BLaER1 treated with 17β-estradiol and CSF1 and Interleukin-3, amounts not matched to agents 10 nM and 100 nM (cell line): Measurements from ENCODE around the gene FUCA1.

ENCODE experiments used
- H3K27ac ChIP-seq, 11 experiments: shearing (Covaris generic); formaldehyde crosslinking; 2 replicates each; pipeline ENCODE4 v1.8.1; 2022
- H3K27me3 ChIP-seq, 11 experiments: shearing (Covaris generic); formaldehyde crosslinking; 2 replicates each; pipeline ENCODE4 v1.8.1; 2022
- H3K36me3 ChIP-seq, 11 experiments: shearing (Covaris generic); formaldehyde crosslinking; 2 replicates each; pipeline ENCODE4 v1.8.1; 2022
- H3K4me1 ChIP-seq, 10 experiments: shearing (Covaris generic); formaldehyde crosslinking; 2 replicates each; pipeline ENCODE4 v1.8.1; 2022
- H3K4me2 ChIP-seq, 11 experiments: shearing (Covaris generic); formaldehyde crosslinking; 2 replicates each; pipeline ENCODE4 v1.8.1; 2022
- H3K4me3 ChIP-seq, 10 experiments: shearing (Covaris generic); formaldehyde crosslinking; 2 replicates each; pipeline ENCODE4 v1.8.1; 2022
- H3K9ac ChIP-seq, 11 experiments: shearing (Covaris generic); formaldehyde crosslinking; 2 replicates each; pipeline ENCODE4 v1.8.1; 2022
- H3K9me3 ChIP-seq, 11 experiments: shearing (Covaris generic); formaldehyde crosslinking; replicated peaks in 1 of 11; 2 replicates each; pipeline ENCODE4 v1.8.1; 2022
- H4K20me1 ChIP-seq, 11 experiments: shearing (Covaris generic); formaldehyde crosslinking; 2 replicates each; pipeline ENCODE4 v1.8.1; 2022
- Cebpa-rat ChIP-seq, 11 experiments: shearing (Covaris generic); IDR thresholded peaks; 2 replicates each; pipeline ENCODE4 v1.8.1; 2022

The FUCA1 gene

GRCh38 chr1:23801338-23801748, 66.7 kb downstream of the FUCA1 start:
- Histone ChIP-seq H3K4me1 (peaks cover 20 to 48% (median 30%) of the 10 kb centered on the region in 10 experiments), H3K27me3 (no peaks in the 10 kb centered on the region), H3K36me3 (peaks cover 26 to 55% (median 30%) of the 10 kb centered on the region in 11 experiments), H3K27ac (peak overlapping the region; percentile 71 to 85 (median 79)), H3K9me3 (no peaks in the 10 kb centered on the region), H4K20me1 (peaks cover 0 to 25% (median 0%) of the 10 kb centered on the region in 11 experiments; a peak in 6 of 22 replicates), H3K4me2 (peak overlapping the region; percentile 90 to 100 (median 97)), H3K4me3 (peak overlapping the region; percentile 79 to 90 (median 86)), H3K9ac (peak overlapping the region; percentile 84 to 93 (median 88))
- TF ChIP-seq Cebpa-rat (IDR thresholded peaks at IDR 0.05) = peak in 2 of 11 experiments; percentile 21 to 51; a peak in 1 of 22 replicates

- Histone ChIP-seq H3K4me2 (peak within 1 kb of the TSS; percentile 90 to 100 (median 98)), H3K27me3 (no peaks in the 10 kb centered on the region), H3K9ac (peak within 1 kb of the TSS; percentile 84 to 93 (median 88)), H3K9me3 (no peaks in the 10 kb centered on the region), H3K36me3 (peaks cover 30 to 56% (median 35%) of the 10 kb centered on the region in 11 experiments), H3K27ac (peak within 1 kb of the TSS; percentile 71 to 85 (median 79)), H3K4me1 (peaks cover 20 to 47% (median 30%) of the 10 kb centered on the region in 10 experiments), H3K4me3 (peak within 1 kb of the TSS; percentile 79 to 90 (median 86)), H4K20me1 (peaks cover 0 to 30% (median 0%) of the 10 kb centered on the region in 11 experiments; a peak in 8 of 22 replicates)
- no peak for TF ChIP-seq Cebpa-rat (IDR thresholded peaks at IDR 0.05)
Measured at GRCh38 chr1:23800400-23801337, 67.4 kb downstream of the FUCA1 start, which contains the start of gene GALE. TSS of gene GALE (minus strand) at chr1:23800754. CDS start at chr1:23799007, 1,747 bp downstream.

DNA sequence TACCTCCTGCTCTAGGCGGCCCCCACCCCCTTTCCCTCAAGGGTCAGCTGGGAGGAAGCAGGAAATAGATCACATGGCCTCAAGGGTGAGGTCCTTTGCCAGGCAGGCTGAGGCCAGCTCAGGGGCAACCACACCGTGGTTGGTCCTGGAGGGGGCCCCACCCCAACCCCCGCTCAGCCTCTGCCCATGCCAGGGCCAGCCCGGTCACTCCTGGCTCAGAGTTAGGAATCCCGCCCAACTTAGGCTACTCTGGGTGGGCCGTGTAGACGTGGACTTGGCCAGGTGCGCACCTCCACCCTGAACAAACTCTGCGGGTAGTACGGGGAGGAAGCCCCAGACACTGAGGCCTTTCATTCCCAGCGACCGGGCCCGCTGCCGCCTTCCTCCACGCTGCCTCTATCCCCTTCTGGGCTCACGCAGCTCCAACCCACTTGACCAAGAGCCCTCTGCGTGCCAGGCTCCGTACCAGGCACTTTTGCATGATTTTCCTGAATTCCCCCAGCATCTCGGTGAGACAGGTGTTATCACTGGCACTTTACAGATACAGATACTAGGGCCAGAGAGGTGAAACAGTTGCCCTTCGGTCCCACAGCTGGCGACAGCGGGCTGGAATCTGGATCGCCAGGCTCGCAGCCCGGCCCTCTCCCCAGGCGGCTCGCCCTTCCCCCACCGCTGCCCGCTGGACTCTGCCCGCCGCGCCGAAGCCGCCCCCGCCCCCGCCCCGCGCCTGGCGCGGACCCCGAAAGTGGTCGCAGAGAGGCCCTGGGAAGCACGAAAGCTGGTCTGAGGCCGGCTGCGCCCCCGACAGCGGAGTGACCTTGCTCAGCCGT, 68.3 kb downstream of the FUCA1 start:
- Histone ChIP-seq H3K4me2 (peak overlapping the region; percentile 90 to 100 (median 97)), H3K27ac (peak overlapping the region; percentile 71 to 85 (median 79)), H3K9me3 (no peaks in the 10 kb centered on the region), H3K36me3 (peaks cover 39 to 63% (median 43%) of the 10 kb centered on the region in 11 experiments), H3K9ac (peak overlapping the region; percentile 84 to 93 (median 88)), H4K20me1 (peaks cover 0 to 38% (median 2%) of the 10 kb centered on the region in 11 experiments; a peak in 8 of 22 replicates), H3K4me3 (peak overlapping the region; percentile 79 to 90 (median 86)), H3K27me3 (no peaks in the 10 kb centered on the region), H3K4me1 (peaks cover 20 to 38% (median 27%) of the 10 kb centered on the region in 10 experiments)
- no peak for TF ChIP-seq Cebpa-rat (IDR thresholded peaks at IDR 0.05)

DNA sequence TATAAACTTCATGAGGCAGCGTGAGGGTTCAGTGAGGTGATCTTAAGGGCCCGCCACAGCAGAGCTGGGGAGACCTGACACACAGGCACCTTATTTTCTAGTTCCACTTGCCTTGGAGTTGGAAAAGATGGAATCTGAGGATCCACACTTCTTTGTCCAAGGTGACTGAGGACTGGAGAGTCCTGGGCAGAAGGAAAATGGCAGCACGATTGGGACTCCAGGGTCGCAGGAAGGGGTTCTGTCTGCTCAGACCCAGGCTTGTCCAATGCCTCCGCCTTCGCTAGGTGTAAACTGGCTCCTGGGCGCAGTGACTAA, 68.9 kb downstream of the FUCA1 start:
- Histone ChIP-seq H3K9ac (peak overlapping the region; percentile 84 to 93 (median 88); a peak in 21 of 22 replicates), H3K27ac (peak overlapping the region in 10 of 11 experiments; percentile 71 to 85 (median 80); a peak in 17 of 22 replicates), H3K4me2 (peak overlapping the region; percentile 90 to 100 (median 97)), H3K9me3 (no peaks in the 10 kb centered on the region), H3K4me3 (peak overlapping the region; percentile 79 to 90 (median 86)), H3K36me3 (peaks cover 43 to 68% (median 49%) of the 10 kb centered on the region in 11 experiments), H3K27me3 (no peaks in the 10 kb centered on the region), H4K20me1 (peaks cover 0 to 42% (median 4%) of the 10 kb centered on the region in 11 experiments; a peak in 9 of 22 replicates), H3K4me1 (peaks cover 20 to 35% (median 25%) of the 10 kb centered on the region in 10 experiments)
- TF ChIP-seq Cebpa-rat (IDR thresholded peaks at IDR 0.05) = no peak

DNA sequence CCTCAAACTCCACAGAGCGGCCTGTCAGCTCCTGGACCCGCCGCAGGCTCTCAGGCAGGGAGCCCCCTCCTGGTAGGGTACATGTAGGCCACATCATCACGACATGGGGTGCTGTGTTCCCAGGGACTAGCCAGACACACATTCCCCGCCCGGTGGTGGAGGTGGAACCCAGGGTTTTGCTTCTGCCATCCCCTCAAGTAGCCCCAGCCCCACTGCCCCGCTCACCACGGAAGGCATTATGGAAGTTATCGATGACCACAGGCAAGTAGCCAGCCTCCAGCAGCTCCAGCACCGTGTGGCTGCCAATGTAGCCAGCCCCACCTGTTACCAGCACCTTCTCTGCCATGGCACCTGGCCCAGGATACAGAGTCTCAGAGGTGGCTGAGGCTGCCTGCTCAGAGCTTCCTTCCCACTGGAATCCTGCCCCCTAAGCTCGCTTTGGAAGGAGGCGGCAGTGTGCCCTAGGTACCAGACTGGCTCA, 69.4 kb downstream of the FUCA1 start:
- H3K9me3 ChIP-seq = no peaks in the 10 kb centered on the region
- peaks cover 0 to 43% (median 4%) of the 10 kb centered on the region in 11 experiments; a peak in 9 of 22 replicates for H4K20me1 ChIP-seq
- peak overlapping the region in 4 of 11 experiments; percentile 80 to 85 (median 84); a peak in 4 of 22 replicates for H3K27ac ChIP-seq
- peaks cover 20 to 33% (median 26%) of the 10 kb centered on the region in 10 experiments for H3K4me1 ChIP-seq
- TF ChIP-seq Cebpa-rat (IDR thresholded peaks at IDR 0.05) = no peak
- peak overlapping the region; percentile 90 to 100 (median 97); a peak in 21 of 22 replicates for H3K4me2 ChIP-seq
- no peaks in the 10 kb centered on the region for H3K27me3 ChIP-seq
- H3K9ac ChIP-seq = peak overlapping the region in 9 of 11 experiments; percentile 31 to 93 (median 89); a peak in 13 of 22 replicates
- peaks cover 42 to 65% (median 50%) of the 10 kb centered on the region in 11 experiments for H3K36me3 ChIP-seq
- peak overlapping the region in 5 of 10 experiments; percentile 82 to 88 (median 85); a peak in 6 of 20 replicates for H3K4me3 ChIP-seq

DNA sequence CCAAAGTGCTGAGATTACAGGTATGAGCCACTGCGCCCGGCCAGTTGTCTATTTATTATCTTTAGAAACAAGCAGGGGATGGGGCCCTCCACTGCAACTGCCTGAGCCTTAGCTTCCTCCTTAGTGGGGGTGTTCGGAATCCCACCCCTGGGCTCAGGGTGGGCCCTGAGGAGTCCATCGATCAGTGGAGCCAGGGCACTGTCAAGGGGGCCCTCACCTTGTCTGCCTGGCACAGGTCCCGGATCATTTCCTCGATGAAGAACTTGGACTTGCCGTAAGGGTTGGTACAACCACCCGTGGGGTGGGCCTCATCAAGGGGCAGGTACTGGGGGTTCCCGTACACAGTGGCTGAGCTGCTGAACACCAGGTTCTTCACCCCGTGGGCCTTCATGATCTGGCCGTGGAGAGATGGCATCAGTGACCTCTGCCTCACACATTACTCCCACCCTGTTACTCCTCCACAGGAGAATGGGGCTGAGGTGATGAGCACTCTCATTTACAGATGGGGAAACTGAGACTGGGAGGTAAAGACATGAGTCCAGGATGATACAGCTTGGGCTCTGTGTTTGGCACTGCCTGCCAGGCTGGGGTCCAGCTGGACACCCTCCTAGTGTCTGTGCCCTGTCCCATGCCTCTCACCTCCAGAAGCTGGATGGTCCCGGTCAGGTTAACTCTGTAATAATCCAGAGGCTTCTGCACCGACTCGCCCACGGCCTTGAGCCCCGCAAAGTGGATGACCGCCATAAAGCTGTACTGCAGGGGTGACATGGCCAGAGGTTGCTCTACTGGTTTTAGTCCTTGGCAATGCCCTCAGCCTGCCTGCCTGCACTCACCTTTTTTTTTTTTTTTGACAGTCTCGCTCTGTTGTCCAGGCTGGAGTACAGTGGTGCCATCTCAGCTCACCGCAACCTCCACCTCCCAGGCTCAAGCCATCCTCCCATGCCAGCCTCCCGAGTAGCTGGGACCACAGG, 70.3 kb downstream of the FUCA1 start:
- Histone ChIP-seq H3K4me3 (no peak overlapping the region), H3K36me3 (peaks cover 51 to 65% (median 59%) of the 10 kb centered on the region in 11 experiments), H3K27ac (no peak overlapping the region)

GRCh38 chr1:23796466-23797271, 71.4 kb downstream of the FUCA1 start:
- peak overlapping the region in 1 of 11 experiments; percentile 22; a peak in 1 of 22 replicates for H3K9ac ChIP-seq
- H3K27me3 ChIP-seq = no peaks in the 10 kb centered on the region
- peaks cover 0 to 59% (median 17%) of the 10 kb centered on the region in 11 experiments; a peak in 16 of 22 replicates for H4K20me1 ChIP-seq
- peaks cover 49 to 67% (median 58%) of the 10 kb centered on the region in 11 experiments for H3K36me3 ChIP-seq
- H3K9me3 ChIP-seq = no peaks in the 10 kb centered on the region
- H3K4me1 ChIP-seq = peaks cover 36 to 45% (median 40%) of the 10 kb centered on the region in 10 experiments
- no peak overlapping the region for H3K4me2 ChIP-seq
- no peak overlapping the region for H3K27ac ChIP-seq
- TF ChIP-seq Cebpa-rat (IDR thresholded peaks at IDR 0.05) = no peak
- H3K4me3 ChIP-seq = no peak overlapping the region

More for the DNA sequence above, 70.3 kb downstream of the FUCA1 start:
- TF ChIP-seq Cebpa-rat (IDR thresholded peaks at IDR 0.05) = no peak
- H3K27me3 ChIP-seq = no peaks in the 10 kb centered on the region
- H3K4me1 ChIP-seq = peaks cover 29 to 41% (median 35%) of the 10 kb centered on the region in 10 experiments
- peaks cover 0 to 52% (median 10%) of the 10 kb centered on the region in 11 experiments; a peak in 14 of 22 replicates for H4K20me1 ChIP-seq
- H3K4me2 ChIP-seq = no peak overlapping the region
- H3K9ac ChIP-seq = 0 out of 22 replicates have a peak overlapping the region, but pooled peaks of 1 of the 11 experiments have one; percentile 17
- H3K9me3 ChIP-seq = no peaks in the 10 kb centered on the region
